ENCODE data around the gene TUBB6. TPM values are rescaled to one million over a fixed set of nuclear protein-coding genes. Genes with fewer than 3 reads are reported as not detected.
A peak's percentile ranks its signal among the peaks of the same experiment; 100 is the strongest.

TUBB6 gene
- total and polyA plus RNA-seq, 2 of the 13 experiments (the other 11 are each of a cell fraction or from before 2014, with no cell fraction given), result 9.9 to 28.6 TPM

DNA sequence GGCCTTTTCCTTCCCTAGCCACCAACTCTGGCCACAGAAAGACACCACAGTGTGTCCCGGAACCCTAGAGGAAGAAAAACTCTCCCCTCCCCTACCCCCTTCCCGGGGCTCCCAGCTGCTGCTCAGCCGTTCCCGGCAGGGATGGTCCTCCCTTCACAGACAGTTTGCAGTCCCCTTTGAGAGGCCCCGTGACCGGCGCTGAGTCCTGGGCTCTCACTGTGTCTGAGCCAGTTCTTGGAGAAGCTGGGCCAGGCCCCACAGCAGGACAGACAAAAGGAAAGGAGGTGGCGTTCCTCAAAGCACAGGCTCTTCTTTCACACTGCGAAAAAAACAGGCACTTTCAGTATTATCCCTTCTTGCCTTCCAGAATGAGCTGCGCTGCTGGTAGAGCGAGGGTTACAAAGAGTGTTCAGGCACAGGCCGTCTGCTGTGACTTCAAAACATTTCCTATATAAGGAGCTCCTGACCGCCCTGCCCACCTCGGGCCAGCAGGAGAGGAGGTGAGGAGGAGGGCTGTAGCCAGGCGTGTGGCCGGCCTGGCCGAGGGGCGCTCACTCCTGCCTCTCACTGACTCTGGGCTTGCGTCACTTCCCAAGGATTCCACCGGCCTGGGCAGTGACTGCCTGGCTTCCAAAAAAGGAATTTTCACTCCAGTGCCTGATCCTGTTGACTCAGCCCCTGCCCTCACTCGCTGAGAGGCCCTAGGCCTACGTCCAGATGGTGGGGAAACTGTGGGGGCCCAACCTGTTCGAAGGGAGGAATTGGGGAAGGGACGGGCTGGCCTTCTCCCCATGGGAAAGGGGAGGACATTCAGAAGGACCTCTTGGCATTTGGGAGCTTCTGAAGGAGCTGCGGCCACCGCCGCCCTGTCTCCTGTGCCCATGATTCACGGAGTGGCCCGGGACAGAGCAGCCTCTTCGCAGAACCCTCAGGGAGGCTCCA, 29.0 kb upstream of the TUBB6 start (continued):
- TF ChIP-seq XBP1 (CRISPR knock-in tag; IDR thresholded peaks at IDR 0.05) (no peak), FOXM1 (CRISPR knock-in tag; IDR thresholded peaks at IDR 0.05) (no peak), MAFK (conservative IDR thresholded peaks at IDR 0.05 in 1 of 2, IDR thresholded peaks at IDR 0.05 in 1 of 2; ENCODE audit: low read length in 2 of 2) (no peak), FOXA1 (IDR thresholded peaks at IDR 0.05) (no peak), FOXA1 (CRISPR knock-in tag; IDR thresholded peaks at IDR 0.05) (peak; percentile 59), ZNF337 (CRISPR knock-in tag; IDR thresholded peaks at IDR 0.05; ENCODE audit: borderline replicate concordance, low read depth) (no peak), ZNF335 (CRISPR knock-in tag; IDR thresholded peaks at IDR 0.05) (peak; percentile 50), HDAC6 (IDR thresholded peaks at IDR 0.05; ENCODE audit: low read depth, low read length) (no peak), U2AF1 (optimal IDR thresholded peaks at IDR 0.05; ENCODE audit: low read depth, low read length) (no peak), REL (CRISPR knock-in tag; conservative IDR thresholded peaks at IDR 0.05) (no peak), CEBPB (IDR thresholded peaks at IDR 0.05; ENCODE audit: borderline replicate concordance, low read depth, low read length) (peak; percentile 81; the same call in 1 of the 2 replicates), HNRNPH1 (optimal IDR thresholded peaks at IDR 0.05; ENCODE audit: low read depth, low read length) (no peak), IKZF1 (IDR thresholded peaks at IDR 0.05) (no peak), SIX4 (CRISPR knock-in tag; IDR thresholded peaks at IDR 0.05) (no peak), CAMTA2 (CRISPR knock-in tag; IDR thresholded peaks at IDR 0.05; ENCODE audit: borderline replicate concordance) (no peak), ZNF841 (CRISPR knock-in tag; IDR thresholded peaks at IDR 0.05; ENCODE audit: borderline replicate concordance) (no peak)
- TF ChIP-seq, protein P1, sequence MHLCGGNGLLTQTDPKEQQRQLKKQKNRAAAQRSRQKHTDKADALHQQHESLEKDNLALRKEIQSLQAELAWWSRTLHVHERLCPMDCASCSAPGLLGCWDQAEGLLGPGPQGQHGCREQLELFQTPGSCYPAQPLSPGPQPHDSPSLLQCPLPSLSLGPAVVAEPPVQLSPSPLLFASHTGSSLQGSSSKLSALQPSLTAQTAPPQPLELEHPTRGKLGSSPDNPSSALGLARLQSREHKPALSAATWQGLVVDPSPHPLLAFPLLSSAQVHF (CRISPR knock-in tag; IDR thresholded peaks at IDR 0.05), result no peak
- TF ChIP-seq, protein P2, sequence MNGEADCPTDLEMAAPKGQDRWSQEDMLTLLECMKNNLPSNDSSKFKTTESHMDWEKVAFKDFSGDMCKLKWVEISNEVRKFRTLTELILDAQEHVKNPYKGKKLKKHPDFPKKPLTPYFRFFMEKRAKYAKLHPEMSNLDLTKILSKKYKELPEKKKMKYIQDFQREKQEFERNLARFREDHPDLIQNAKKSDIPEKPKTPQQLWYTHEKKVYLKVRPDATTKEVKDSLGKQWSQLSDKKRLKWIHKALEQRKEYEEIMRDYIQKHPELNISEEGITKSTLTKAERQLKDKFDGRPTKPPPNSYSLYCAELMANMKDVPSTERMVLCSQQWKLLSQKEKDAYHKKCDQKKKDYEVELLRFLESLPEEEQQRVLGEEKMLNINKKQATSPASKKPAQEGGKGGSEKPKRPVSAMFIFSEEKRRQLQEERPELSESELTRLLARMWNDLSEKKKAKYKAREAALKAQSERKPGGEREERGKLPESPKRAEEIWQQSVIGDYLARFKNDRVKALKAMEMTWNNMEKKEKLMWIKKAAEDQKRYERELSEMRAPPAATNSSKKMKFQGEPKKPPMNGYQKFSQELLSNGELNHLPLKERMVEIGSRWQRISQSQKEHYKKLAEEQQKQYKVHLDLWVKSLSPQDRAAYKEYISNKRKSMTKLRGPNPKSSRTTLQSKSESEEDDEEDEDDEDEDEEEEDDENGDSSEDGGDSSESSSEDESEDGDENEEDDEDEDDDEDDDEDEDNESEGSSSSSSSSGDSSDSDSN (CRISPR knock-in tag; IDR thresholded peaks at IDR 0.05), result 0 out of 2 replicates have a peak, but pooled peaks have one; percentile 27
- TF ChIP-seq, protein P3, sequence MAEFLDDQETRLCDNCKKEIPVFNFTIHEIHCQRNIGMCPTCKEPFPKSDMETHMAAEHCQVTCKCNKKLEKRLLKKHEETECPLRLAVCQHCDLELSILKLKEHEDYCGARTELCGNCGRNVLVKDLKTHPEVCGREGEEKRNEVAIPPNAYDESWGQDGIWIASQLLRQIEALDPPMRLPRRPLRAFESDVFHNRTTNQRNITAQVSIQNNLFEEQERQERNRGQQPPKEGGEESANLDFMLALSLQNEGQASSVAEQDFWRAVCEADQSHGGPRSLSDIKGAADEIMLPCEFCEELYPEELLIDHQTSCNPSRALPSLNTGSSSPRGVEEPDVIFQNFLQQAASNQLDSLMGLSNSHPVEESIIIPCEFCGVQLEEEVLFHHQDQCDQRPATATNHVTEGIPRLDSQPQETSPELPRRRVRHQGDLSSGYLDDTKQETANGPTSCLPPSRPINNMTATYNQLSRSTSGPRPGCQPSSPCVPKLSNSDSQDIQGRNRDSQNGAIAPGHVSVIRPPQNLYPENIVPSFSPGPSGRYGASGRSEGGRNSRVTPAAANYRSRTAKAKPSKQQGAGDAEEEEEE (CRISPR knock-in tag; IDR thresholded peaks at IDR 0.05; ENCODE audit: borderline replicate concordance), result 0 out of 2 replicates have a peak, but pooled peaks have one; percentile 14
- TF ChIP-seq, protein P4, sequence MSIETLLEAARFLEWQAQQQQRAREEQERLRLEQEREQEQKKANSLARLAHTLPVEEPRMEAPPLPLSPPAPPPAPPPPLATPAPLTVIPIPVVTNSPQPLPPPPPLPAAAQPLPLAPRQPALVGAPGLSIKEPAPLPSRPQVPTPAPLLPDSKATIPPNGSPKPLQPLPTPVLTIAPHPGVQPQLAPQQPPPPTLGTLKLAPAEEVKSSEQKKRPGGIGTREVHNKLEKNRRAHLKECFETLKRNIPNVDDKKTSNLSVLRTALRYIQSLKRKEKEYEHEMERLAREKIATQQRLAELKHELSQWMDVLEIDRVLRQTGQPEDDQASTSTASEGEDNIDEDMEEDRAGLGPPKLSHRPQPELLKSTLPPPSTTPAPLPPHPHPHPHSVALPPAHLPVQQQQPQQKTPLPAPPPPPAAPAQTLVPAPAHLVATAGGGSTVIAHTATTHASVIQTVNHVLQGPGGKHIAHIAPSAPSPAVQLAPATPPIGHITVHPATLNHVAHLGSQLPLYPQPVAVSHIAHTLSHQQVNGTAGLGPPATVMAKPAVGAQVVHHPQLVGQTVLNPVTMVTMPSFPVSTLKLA (IDR thresholded peaks at IDR 0.05), result no peak
- TF ChIP-seq, protein P5, sequence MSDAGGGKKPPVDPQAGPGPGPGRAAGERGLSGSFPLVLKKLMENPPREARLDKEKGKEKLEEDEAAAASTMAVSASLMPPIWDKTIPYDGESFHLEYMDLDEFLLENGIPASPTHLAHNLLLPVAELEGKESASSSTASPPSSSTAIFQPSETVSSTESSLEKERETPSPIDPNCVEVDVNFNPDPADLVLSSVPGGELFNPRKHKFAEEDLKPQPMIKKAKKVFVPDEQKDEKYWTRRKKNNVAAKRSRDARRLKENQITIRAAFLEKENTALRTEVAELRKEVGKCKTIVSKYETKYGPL (CRISPR knock-in tag; IDR thresholded peaks at IDR 0.05), result no peak
- TF ChIP-seq, protein P6, sequence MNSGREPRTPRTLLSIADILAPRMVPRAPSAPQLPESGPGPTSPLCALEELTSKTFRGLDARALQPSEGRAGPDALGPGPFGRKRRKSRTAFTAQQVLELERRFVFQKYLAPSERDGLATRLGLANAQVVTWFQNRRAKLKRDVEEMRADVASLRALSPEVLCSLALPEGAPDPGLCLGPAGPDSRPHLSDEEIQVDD (CRISPR knock-in tag; IDR thresholded peaks at IDR 0.05; ENCODE audit: borderline replicate concordance), result 0 out of 2 replicates have a peak, but pooled peaks have one; percentile 46

Measured in HepG2 (cell line).